GM23248 (cell line): ENCODE data around the gene SCN11A.

Source experiments
- EZH2 ChIP-seq: fragments of 200-600 bp; sonication (generic); IDR thresholded peaks from 2 replicates; pipeline ENCODE4 v1.6.1; 2018; ENCODE audit warnings: antibody characterized with exemption, mild to moderate bottlenecking; ENCODE audit not compliant: insufficient read depth, poor library complexity, severe bottlenecking
- EZH2phosphoT487 ChIP-seq: fragments of 200-600 bp; sonication (generic); IDR thresholded peaks from 2 replicates; pipeline ENCODE4 v1.6.1; 2018; ENCODE audit warnings: antibody characterized with exemption, moderate library complexity, mild to moderate bottlenecking, low read depth; ENCODE audit not compliant: insufficient read depth

GRCh38 chr3:39075910-39076309 lies 24.2 kb upstream of the SCN11A start:
- TF ChIP-seq EZH2, result no peak
- TF ChIP-seq EZH2phosphoT487, result no peak
